IPS-11a (cell line): Measurements from ENCODE around the gene GNB1L.

Experiments
- H3K4me3 ChIP-seq: one replicate; pipeline ENCODE4 v1.5.1; 2013; ENCODE audit warnings: low read depth, low read length, control low read depth

GNB1L gene

GRCh38 chr22:19854778-19855503, at the start of gene GNB1L, which contains the start of gene RTL10:
Gene GNB1L (minus strand): TSS chr22:19854874. CDS start chr22:19821355, 33,519 bp downstream.
Gene RTL10 (minus strand): TSS chr22:19854874. CDS start chr22:19852261, 2,613 bp downstream.
- peak within 1 kb of the TSS; percentile 91 for H3K4me3 ChIP-seq

- H3K4me3 ChIP-seq: no peak overlapping the region
These were observed 49.6 kb upstream of the GNB1L start for GRCh38 chr22:19904174-19904856.

DNA sequence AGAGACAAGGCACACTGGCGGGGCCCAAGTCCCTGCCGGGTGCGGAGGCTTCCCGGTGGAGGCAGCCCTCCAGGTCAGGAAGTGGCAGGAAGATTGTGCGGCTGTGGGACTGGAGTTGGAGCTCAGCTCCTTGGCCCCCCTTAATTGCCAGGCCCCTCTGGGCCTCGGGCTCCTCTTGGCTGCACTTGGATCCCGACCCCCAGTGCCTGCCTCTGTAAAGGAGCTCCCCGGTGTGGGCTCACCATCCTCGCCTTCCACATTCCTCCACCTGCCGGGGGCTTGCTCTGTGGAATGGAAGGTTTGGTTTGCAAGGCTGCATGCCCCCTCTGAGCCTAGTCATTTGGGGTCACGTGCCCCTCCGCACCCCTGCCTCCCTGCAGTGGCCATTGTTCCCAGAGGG, 48.8 kb upstream of the GNB1L start:
- H3K4me3 ChIP-seq: no peak overlapping the region

- H3K4me3 ChIP-seq: no peak overlapping the region
These were observed 48.4 kb upstream of the GNB1L start for GRCh38 chr22:19903031-19903430.

- no peak overlapping the region for H3K4me3 ChIP-seq
These were observed 47.6 kb upstream of the GNB1L start for GRCh38 chr22:19902245-19902715.

DNA sequence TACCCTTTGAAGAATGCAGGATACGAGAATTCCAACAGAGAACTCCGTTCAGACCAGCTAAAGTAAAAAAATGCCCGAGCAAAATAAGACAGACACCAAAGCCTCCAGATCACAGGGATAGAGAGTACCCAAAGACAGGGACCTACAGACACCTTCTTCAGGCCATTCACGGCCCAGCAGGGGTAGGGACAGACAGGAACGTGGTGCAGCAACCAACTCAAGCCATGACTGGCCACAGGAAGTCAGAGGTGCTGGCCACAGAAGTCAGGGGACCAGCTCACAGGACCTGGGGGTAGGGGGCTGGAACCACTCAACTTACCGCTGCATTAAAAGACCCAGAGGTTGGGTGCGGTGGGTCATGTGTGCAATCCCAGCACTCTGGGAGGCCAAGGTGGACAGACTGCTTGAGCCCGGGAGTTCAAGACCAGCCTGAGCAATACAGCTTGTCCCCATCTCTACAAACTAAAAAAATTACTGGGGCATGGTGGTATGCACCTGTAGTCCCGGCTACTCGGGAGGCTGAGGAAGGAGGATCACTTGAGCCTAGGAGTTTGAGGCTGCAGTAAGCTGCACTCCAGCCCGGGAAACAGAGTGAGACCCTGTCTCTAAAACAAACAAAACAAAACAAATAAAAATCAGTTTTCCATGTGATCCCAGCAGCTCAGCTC, 47.0 kb upstream of the GNB1L start:
- H3K4me3 ChIP-seq: no peak overlapping the region

GRCh38 chr22:19900707-19901436, 46.2 kb upstream of the GNB1L start:
- no peak overlapping the region for H3K4me3 ChIP-seq

- H3K4me3 ChIP-seq: no peak overlapping the region
These were observed 44.3 kb upstream of the GNB1L start for GRCh38 chr22:19898831-19899567.

DNA sequence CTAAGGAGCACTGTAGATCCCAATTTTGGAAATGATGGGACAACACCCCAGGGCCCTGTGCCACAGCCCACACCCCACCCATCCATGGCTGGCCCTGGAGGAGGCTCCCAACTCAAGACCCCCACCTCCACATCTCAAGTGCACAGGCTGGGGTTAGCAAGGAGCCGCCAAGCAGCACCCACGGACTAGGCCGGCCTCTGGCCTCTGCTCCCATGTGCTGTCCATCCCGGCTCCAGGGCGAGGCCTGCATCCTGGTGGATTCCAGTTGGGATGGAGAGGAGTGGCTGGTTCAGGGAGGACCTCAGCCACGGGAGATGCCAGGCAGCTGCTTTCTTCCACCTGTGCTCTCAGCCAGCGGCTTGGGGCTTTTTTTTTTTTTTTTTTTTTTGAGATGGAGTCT, 43.5 kb upstream of the GNB1L start:
- no peak overlapping the region for H3K4me3 ChIP-seq

DNA sequence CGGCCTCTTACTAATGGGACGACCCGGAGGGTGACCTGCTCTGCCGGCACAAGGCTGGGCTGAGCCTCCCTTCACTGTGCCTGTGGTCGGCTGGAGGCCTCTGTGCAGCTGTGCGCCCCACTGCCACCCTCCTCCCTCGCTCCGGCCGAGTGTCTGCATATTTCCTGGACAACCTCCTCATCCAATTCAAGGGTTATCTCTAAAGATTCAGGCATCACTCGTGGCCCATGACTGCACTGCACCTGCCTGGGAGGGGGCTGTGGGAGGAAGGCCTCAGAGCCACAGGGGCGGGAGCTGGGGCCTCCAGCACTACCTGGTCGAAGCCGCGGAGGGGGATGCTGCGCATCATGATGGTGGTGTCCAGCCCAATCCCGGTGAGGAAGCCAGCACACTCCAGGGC, 43.1 kb upstream of the GNB1L start:
- H3K4me3 ChIP-seq: no peak overlapping the region

DNA sequence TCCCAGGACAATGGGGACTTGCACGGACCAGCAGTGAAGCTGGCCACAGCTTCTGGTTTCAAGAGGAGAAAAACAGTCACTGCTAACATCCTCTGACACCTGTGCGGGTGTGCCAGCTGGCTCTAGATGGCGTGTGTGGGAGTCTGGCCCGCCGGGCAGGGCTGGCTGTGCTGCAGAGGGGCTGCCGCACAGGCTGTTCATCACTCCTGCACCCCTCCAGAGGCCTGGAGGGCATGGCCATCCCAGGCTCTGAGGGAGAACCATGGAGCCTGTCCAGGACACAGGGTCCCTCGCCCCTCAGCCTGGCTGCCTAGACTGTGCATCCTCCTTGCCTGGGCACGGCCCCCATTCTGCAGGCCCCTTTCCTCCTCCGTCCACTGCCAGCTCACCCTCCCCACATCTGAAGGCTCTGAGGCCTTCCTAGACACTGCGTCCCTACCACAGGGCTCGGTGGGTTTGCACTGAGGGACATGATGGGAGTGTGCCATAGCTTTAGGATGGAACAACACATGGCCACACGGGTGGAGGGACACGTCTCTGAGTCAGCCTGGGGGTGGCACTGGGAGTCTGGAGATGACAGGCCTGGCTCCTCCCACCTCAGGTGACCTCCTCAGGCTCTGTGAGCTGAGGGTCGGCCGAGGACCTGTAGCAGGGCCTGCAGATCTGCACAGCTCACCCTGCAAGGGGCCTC, 42.1 kb upstream of the GNB1L start:
- H3K4me3 ChIP-seq: no peak overlapping the region

DNA sequence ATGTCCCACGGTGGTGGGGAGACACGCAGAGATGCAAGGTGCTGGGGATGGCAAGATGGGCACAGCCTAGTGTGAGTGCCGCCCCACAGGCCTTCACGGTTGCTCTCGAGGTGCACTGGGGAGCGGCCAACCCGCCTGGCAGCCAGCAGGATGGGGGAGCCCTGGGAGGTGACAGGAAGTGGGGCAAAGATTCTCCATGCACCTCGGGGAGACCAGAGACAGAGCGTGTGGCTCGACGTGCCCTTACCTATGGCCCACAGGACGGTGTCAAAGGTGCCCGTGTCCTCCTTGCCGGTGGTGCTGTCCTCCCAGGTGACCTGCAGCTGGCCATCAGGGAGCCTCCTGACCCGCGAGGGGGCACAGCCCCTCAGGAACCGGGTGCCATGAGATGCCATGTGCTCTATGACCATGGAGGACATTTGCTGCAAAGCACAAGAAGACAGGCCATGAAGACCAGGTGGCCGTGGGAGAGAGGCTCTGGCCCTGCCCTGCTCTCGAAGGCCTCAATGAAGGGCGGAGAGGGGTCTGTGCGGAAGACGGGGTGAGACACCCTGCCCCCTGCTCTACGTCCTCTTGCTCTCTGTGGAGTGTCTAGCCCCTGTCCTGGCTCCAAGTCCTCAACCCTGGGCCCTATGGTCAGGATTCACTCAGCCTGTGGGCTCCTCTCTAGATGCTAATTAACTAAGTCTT, 40.6 kb upstream of the GNB1L start:
- H3K4me3 ChIP-seq: no peak overlapping the region

GRCh38 chr22:19893363-19893762, 38.7 kb upstream of the GNB1L start:
- H3K4me3 ChIP-seq: no peak overlapping the region

DNA sequence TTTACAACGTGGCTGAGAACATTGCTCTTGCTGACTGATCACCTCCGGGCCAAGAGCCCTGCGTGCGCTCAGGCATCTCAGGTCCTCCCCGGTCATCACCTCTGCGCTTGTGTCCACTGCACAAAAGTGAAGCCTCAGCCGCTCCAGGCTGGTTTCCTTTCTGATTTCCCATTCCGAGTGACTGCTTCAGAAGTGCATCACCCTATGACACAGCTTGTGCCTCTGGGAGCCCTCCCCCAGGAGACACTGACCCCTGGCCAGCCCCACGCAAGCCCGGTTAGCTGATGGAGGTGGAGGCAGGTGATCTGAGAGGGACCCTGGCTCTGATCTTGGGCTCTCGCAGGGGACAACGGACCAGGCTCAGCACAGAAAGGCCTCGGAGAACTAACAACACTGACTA, 38.3 kb upstream of the GNB1L start:
- no peak overlapping the region for H3K4me3 ChIP-seq

GRCh38 chr22:19892257-19892879, 37.7 kb upstream of the GNB1L start:
- H3K4me3 ChIP-seq: no peak overlapping the region

DNA sequence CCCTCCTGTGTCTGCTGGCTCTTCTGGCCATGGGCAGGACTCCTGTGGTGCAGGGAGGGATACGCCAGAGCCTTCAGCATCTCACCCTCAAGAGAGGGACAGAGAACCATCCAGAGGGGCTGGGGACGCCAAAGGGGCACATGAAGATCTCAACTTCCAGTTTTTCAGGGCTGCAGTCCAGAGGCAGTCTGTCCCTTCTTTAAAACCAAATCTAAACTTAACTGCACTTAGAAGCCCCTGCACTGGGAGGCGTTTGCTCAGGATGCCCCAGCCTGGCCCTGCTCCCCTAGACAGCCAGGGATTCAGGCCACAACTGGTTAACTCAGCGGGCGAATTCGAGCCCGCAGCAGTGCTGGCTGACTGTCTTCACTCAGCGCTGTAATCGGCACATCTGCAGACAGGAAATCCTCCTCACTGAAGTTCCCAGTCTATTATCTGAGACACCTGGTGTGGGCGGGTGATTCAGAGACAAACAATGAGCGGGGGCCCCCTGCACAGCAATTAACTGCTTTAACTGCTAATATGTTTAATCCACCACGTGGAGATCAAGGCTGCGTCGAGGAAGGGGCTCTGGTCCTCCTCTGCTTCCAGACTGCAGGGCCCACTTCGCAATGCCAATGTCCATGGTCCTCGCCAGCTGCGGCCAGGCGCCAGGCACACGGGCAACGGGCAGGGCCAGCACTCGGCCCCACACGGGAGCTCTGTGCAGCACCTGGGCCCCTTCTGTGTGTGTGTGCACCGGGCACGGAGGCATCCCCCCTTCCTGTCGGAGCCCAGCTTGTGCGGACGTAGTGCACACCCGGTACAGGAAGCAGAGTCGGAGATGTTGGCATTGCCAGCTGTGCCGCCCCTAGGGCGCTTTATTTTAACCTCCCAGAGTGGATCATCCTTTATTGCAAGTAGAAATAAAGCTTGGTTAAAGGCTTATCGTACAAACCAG, 36.9 kb upstream of the GNB1L start:
- H3K4me3 ChIP-seq: no peak overlapping the region

DNA sequence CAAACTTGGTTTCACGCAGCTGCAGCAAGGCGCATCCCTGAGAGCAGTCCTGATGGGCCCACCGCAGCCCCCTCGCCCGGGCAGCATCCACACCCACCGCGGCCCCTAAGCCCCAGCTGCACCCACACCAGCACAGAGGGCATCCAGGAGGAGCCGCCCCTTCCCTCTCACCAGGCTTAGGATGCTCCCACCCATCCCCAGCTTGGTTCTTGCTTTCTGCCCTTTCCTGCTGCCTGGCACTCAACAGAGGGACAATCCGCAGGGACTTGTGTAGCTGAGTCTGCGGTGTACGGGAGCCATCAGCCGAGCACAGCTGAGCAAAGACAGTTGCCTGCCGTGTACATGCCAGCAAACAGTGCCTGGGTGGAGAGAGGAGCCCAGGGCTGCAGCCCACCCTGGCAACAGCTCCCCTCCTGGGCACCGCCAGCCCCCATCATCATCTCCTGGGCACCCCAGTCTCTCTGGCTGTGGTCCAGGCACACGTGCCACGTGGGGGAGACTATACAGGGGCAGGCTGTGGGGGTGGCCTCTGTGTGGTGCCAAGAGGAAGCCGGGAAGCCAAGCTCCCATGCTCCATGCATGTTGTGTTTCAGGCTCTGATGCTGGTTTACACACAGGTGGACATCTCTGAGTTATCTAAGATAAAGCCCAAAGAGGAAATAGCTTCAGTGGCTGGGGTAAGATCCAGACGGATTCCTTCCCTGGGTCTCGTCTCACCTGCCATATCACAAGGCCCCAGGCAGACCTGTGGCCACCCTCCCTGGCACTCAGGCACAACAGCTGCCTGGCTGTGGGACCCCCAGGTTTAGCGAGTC, 36.0 kb upstream of the GNB1L start:
- no peak overlapping the region for H3K4me3 ChIP-seq
